H1 (cell line): ENCODE results near the gene SLMAP. TPM values are rescaled to one million over a fixed set of nuclear protein-coding genes. Genes with fewer than 3 reads are reported as not detected.

Source experiments
- CTCF ChIA-PET: fragments of 300-600 bp; sonication (Branson Sonifier 250); formaldehyde crosslinking; loops from one replicate; lab custom pipeline; 2021; ENCODE audit not compliant: partially characterized antibody; lab: Charles Lee
- POLR2A ChIA-PET: fragments of 300-600 bp; sonication (Branson Sonifier 250); formaldehyde crosslinking; loops from one replicate; lab custom pipeline; 2021; ENCODE audit warnings: inconsistent platforms; ENCODE audit not compliant: partially characterized antibody; lab: Charles Lee
- DNase-seq, 2 experiments: peaks; one replicate each; pipeline versions ENCODE4 v3.0.0 to v3.0.0-alpha.2; 2010 to 2022; ENCODE audit warnings: low spot score in 2 of 2, low read depth in 1 of 2, mixed read lengths in 1 of 2
- FAIRE-seq: peaks from 2 replicates; lab custom pipeline; 2011; peaks lifted over from hg19 to GRCh38; lab: Jason Lieb, UNC
- H2AFZ ChIP-seq: 2 replicates; pipeline ENCODE4 v1.8.1; 2012; ENCODE audit warnings: low read length, inconsistent platforms
- H2AK5ac ChIP-seq: 2 replicates; pipeline ENCODE4 v1.6.1; 2013; ENCODE audit warnings: low read depth, low read length
- H2BK120ac ChIP-seq: replicated peaks from 2 replicates; pipeline ENCODE3; 2013; ENCODE audit warnings: low read depth, low read length, inconsistent platforms
- H2BK12ac ChIP-seq: 2 replicates; pipeline ENCODE4 v1.6.1; 2013; ENCODE audit warnings: low read depth, low read length
- H2BK15ac ChIP-seq: 2 replicates; pipeline ENCODE4 v1.6.1; 2013; ENCODE audit warnings: low read length
- H2BK20ac ChIP-seq: 2 replicates; pipeline ENCODE4 v1.6.1; 2013; ENCODE audit warnings: low read length
- H2BK5ac ChIP-seq: 2 replicates; pipeline ENCODE4 v1.6.1; 2013; ENCODE audit warnings: low read depth, low read length
- H3K14ac ChIP-seq: 2 replicates; pipeline ENCODE4 v1.6.1; 2013; ENCODE audit warnings: inconsistent platforms; ENCODE audit not compliant: insufficient read length
- H3K18ac ChIP-seq: 2 replicates; pipeline ENCODE4 v1.6.1; 2013; ENCODE audit warnings: low read length; ENCODE audit errors: extremely low read depth
- H3K23ac ChIP-seq: 2 replicates; pipeline ENCODE4 v1.6.1; 2013; ENCODE audit warnings: inconsistent platforms; ENCODE audit not compliant: insufficient read length
- H3K23me2 ChIP-seq: 2 replicates; pipeline ENCODE4 v1.6.1; 2013; ENCODE audit warnings: low read depth, low read length
- H3K27ac ChIP-seq: 2 replicates; pipeline ENCODE4 v1.6.1; 2011; ENCODE audit warnings: low read depth, low read length, inconsistent platforms
- H3K27me3 ChIP-seq, 4 experiments: replicated peaks in 1 of 4; 1 replicate in 1 of 4; 2 replicates in 3 of 4; pipeline versions ENCODE4 v1.6.1 to v1.8.1; 2011 to 2013; ENCODE audit warnings: low read length in 3 of 4, mild to moderate bottlenecking in 3 of 4, inconsistent platforms in 2 of 4, mixed read lengths in 2 of 4, moderate library complexity in 1 of 4; ENCODE audit not compliant: control insufficient read depth in 3 of 4, insufficient read depth in 3 of 4; ENCODE audit errors: extremely low read depth in 1 of 4
- H3K36me3 ChIP-seq, 4 experiments: 2 replicates each; pipeline versions ENCODE4 v1.6.1 to v1.8.1; 2011 to 2013; ENCODE audit warnings: mild to moderate bottlenecking in 4 of 4, low read length in 3 of 4, moderate library complexity in 2 of 4, control low read depth in 1 of 4, inconsistent platforms in 1 of 4; ENCODE audit not compliant: insufficient read depth in 4 of 4, control insufficient read depth in 2 of 4
- H3K4ac ChIP-seq: replicated peaks from 2 replicates; pipeline ENCODE3; 2013; ENCODE audit warnings: low read length, low read depth, mixed read lengths, inconsistent platforms; ENCODE audit not compliant: insufficient read length
- H3K4me1 ChIP-seq, 4 experiments: replicated peaks in 1 of 4; 1 replicate in 1 of 4; 2 replicates in 3 of 4; pipeline versions ENCODE4 v1.6.1 to v1.8.1; 2011 to 2013; ENCODE audit warnings: low read length in 3 of 4, inconsistent platforms in 2 of 4, mixed read lengths in 1 of 4; ENCODE audit not compliant: insufficient read depth in 4 of 4, control insufficient read depth in 3 of 4
- H3K4me2 ChIP-seq, 2 experiments: 2 replicates each; pipeline versions ENCODE4 v1.6.1 to v1.8.1; 2011 to 2013; ENCODE audit warnings: low read depth in 2 of 2, low read length in 2 of 2, control low read depth in 1 of 2, inconsistent platforms in 1 of 2, mild to moderate bottlenecking in 1 of 2; ENCODE audit not compliant: insufficient read depth in 1 of 2
- H3K4me3 ChIP-seq, 4 experiments: fragments of 200-600, 300-600 bp in 1 of 4; sonication (generic), shearing (Covaris generic), sonication (Bioruptor Twin) in 1 of 4; 2 replicates each; pipeline versions ENCODE4 v1.5.1 to v1.8.1; 2011 to 2016; ENCODE audit warnings: low read length in 4 of 4, low read depth in 3 of 4, control low read depth in 2 of 4, inconsistent platforms in 2 of 4, mild to moderate bottlenecking in 2 of 4, mixed read lengths in 1 of 4, moderate library complexity in 1 of 4; ENCODE audit not compliant: insufficient read depth in 2 of 4; ENCODE audit errors: extremely low read depth in 1 of 4
- H3K56ac ChIP-seq: replicated peaks from 2 replicates; pipeline ENCODE3; 2013; ENCODE audit warnings: low read depth, mild to moderate bottlenecking, mixed read lengths, low read length, inconsistent platforms; ENCODE audit not compliant: insufficient read length
- H3K79me1 ChIP-seq: 2 replicates; pipeline ENCODE4 v1.6.1; 2013; ENCODE audit warnings: low read depth, low read length, control low read depth
- H3K79me2 ChIP-seq, 2 experiments: 2 replicates each; pipeline versions ENCODE4 v1.6.1 to v1.8.1; 2012 to 2013; ENCODE audit warnings: low read length in 2 of 2, mild to moderate bottlenecking in 2 of 2, inconsistent platforms in 1 of 2; ENCODE audit not compliant: insufficient read depth in 2 of 2, control insufficient read depth in 1 of 2
- H3K9ac ChIP-seq, 4 experiments: replicated peaks in 1 of 4; 1 replicate in 1 of 4; 2 replicates in 3 of 4; pipeline versions ENCODE4 v1.6.1 to v1.8.1; 2011 to 2013; ENCODE audit warnings: low read depth in 3 of 4, low read length in 3 of 4, control low read depth in 2 of 4, mild to moderate bottlenecking in 2 of 4, moderate library complexity in 2 of 4, inconsistent platforms in 1 of 4; ENCODE audit errors: extremely low read depth in 1 of 4
- H3K9me3 ChIP-seq, 2 experiments: 2 replicates each; pipeline versions ENCODE4 v1.6.1 to v1.8.1; 2012 to 2013; ENCODE audit warnings: mild to moderate bottlenecking in 2 of 2, moderate library complexity in 2 of 2, control low read depth in 1 of 2, inconsistent platforms in 1 of 2, low read depth in 1 of 2, low read length in 1 of 2, mixed read lengths in 1 of 2; ENCODE audit not compliant: insufficient read depth in 2 of 2
- H4K20me1 ChIP-seq, 2 experiments: replicated peaks in 1 of 2; 2 replicates each; pipeline versions ENCODE3 to v1.8.1; 2011 to 2013; ENCODE audit warnings: inconsistent platforms in 2 of 2, low read length in 2 of 2, mild to moderate bottlenecking in 1 of 2; ENCODE audit not compliant: insufficient read depth in 2 of 2, control insufficient read depth in 1 of 2
- H4K5ac ChIP-seq: 2 replicates; pipeline ENCODE4 v1.6.1; 2013; ENCODE audit warnings: low read length, low read depth, mixed read lengths, inconsistent platforms; ENCODE audit not compliant: insufficient read length
- H4K8ac ChIP-seq: 2 replicates; pipeline ENCODE4 v1.8.0; 2013; ENCODE audit warnings: mild to moderate bottlenecking, moderate library complexity, low read length, inconsistent platforms; ENCODE audit not compliant: insufficient read depth; ENCODE audit errors: extremely low read depth
- H4K91ac ChIP-seq: replicated peaks from 2 replicates; pipeline ENCODE3; 2013; ENCODE audit warnings: low read length, mixed read lengths, inconsistent platforms; ENCODE audit not compliant: insufficient read length
- ASH2L ChIP-seq: fragments of 200-600, 300-600 bp; sonication (generic); IDR thresholded peaks from one replicate; pipeline ENCODE4 v1.7.1; 2017; ENCODE audit warnings: low read length
- CTBP2 ChIP-seq: IDR thresholded peaks from 2 replicates; pipeline ENCODE4 v1.7.0; 2011; ENCODE audit warnings: borderline replicate concordance, mild to moderate bottlenecking, moderate library complexity, mixed read lengths, low read length; ENCODE audit not compliant: insufficient read depth, insufficient read length
- E2F6 ChIP-seq: IDR thresholded peaks from 2 replicates; pipeline ENCODE4 v1.6.1; 2012; ENCODE audit warnings: inconsistent platforms
- GTF2F1 ChIP-seq: IDR thresholded peaks from 2 replicates; pipeline ENCODE4 v1.6.1; 2012; ENCODE audit warnings: low read depth, low read length, improper control_type of control experiment, borderline replicate concordance
- KDM1A ChIP-seq: fragments of 200-600, 300-600 bp; sonication (generic); IDR thresholded peaks from 2 replicates; pipeline ENCODE4 v1.7.1; 2016; ENCODE audit warnings: mild to moderate bottlenecking, low read length, borderline replicate concordance
- RAD21 ChIP-seq, 2 experiments: IDR thresholded peaks in 1 of 2; conservative IDR thresholded peaks in 1 of 2; 2 replicates each; pipeline ENCODE4 v1.6.1; 2011; ENCODE audit warnings: low read depth in 2 of 2, low read length in 2 of 2, improper control_type of control experiment in 1 of 2, inconsistent platforms in 1 of 2, mild to moderate bottlenecking in 1 of 2, moderate library complexity in 1 of 2
- SP1 ChIP-seq: IDR thresholded peaks from 2 replicates; pipeline ENCODE4 v1.6.1; 2011; ENCODE audit warnings: low read depth, low read length
- YY1 ChIP-seq: IDR thresholded peaks from 2 replicates; pipeline ENCODE4 v1.6.1; 2011; ENCODE audit warnings: low read depth, mild to moderate bottlenecking, low read length
- ZNF274 ChIP-seq: IDR thresholded peaks from 2 replicates; pipeline ENCODE4 v1.7.0; 2012; ENCODE audit warnings: low read length, borderline replicate concordance; ENCODE audit errors: extremely low read depth
- WGBS, 2 experiments: shearing (Covaris generic) in 1 of 2; methylation state at CpG; one replicate each; pipeline versions ENCODE4 v1.1.6 to v1.1.7; 2013 to 2015; ENCODE audit warnings: low lambda C conversion rate in 2 of 2, mixed read lengths in 2 of 2, inconsistent platforms in 1 of 2, low coverage in 1 of 2, missing lambda C conversion rate in 1 of 2; ENCODE audit not compliant: insufficient replicate concordance in 2 of 2, insufficient coverage in 1 of 2, insufficient read length in 1 of 2; ENCODE audit errors: extremely low coverage in 1 of 2, missing lambda C conversion rate in 1 of 2; 5-methylcytosine and 5-hydroxymethylcytosine counted together
- polyA plus RNA-seq, 7 experiments: library from polyadenylated mRNA; depleted of rRNA in 3 of 7; stranded (reverse) in 5 of 7; unstranded in 2 of 7; fragments of >200 nt in 5 of 7; fragments of 200-250 nt in 2 of 7; gene quantifications; 1 replicate in 5 of 7; 2 replicates in 1 of 7; 4 replicates in 1 of 7; pipeline versions ENCODE4 v1.2.1 to v1.2.3, GENCODE V29; 2011 to 2013; ENCODE audit warnings: missing spikeins in 2 of 7, mixed read lengths in 2 of 7
- total RNA-seq: library from RNA; stranded (reverse); fragmentation: NEBNext Ultra II Directional; extraction: Animal tissue kit (Norgen Biotek cat#: 25700); gene quantifications from 2 replicates; pipeline ENCODE4 v1.2.1, GENCODE V29; 2021

The SLMAP gene
- total and polyA plus RNA-seq, 2 of the 8 experiments (the other 6 are each of a cell fraction or from before 2014, with no cell fraction given): 13.6 to 70.4 TPM

GRCh38 chr3:57864853-57865252 is 108.7 kb downstream of the SLMAP start:
- Histone ChIP-seq H3K27ac (no peak overlapping the region), H3K4me2 (no peak overlapping the region), H3K36me3 (peaks cover 0 to 17% (median 2%) of the 10 kb centered on the region in 4 experiments; a peak in 5 of 8 replicates), H3K18ac (no peak overlapping the region), H2BK15ac (no peak overlapping the region), H2BK120ac (no peak overlapping the region), H3K79me1 (no peaks in the 10 kb centered on the region), H3K27me3 (no peaks in the 10 kb centered on the region), H3K14ac (no peak overlapping the region), H3K4me1 (no peaks in the 10 kb centered on the region), H3K23ac (no peak overlapping the region), H2BK20ac (no peak overlapping the region), H3K23me2 (no peaks in the 10 kb centered on the region), H3K56ac (no peak overlapping the region), H3K4ac (no peak overlapping the region), H2AFZ (no peak overlapping the region), H3K79me2 (no peaks in the 10 kb centered on the region), H4K5ac (no peak overlapping the region), H3K9me3 (no peaks in the 10 kb centered on the region), H3K9ac (no peak overlapping the region), H4K20me1 (no peaks in the 10 kb centered on the region), H4K8ac (no peak overlapping the region)
- 65% methylated on average over 1 of the region's 1 CpG; no CpG with 5 or more reads in 1 of the 2 experiments for WGBS, 2 experiments
- POLR2A ChIA-PET: no interaction called here
- TF ChIP-seq KDM1A: no peak
- no peak for TF ChIP-seq E2F6
- no peak for TF ChIP-seq ASH2L
- no peak for TF ChIP-seq SP1
- TF ChIP-seq ZNF274: no peak
- no peak for TF ChIP-seq YY1
- peak; percentile 24 to 27; a peak in 3 of 4 replicates for TF ChIP-seq RAD21 (IDR thresholded peaks at IDR 0.05 in 1 of 2, conservative IDR thresholded peaks at IDR 0.05 in 1 of 2; ENCODE audit: low read depth in 2 of 2, low read length in 2 of 2)
- TF ChIP-seq CTBP2: no peak
- TF ChIP-seq GTF2F1: no peak
- TF ChIP-seq, all 59 proteins: peak for 1
- Histone ChIP-seq H3K4me3 (no peak overlapping the region), H2AK5ac (no peak overlapping the region), H4K91ac (no peak overlapping the region), H2BK5ac (no peak overlapping the region), H2BK12ac (no peak overlapping the region)
- no peak for FAIRE-seq
- CTCF ChIA-PET: interaction anchor here (0.5 to 1.0 kb wide), 7 partner anchors 21 to 751 kb away, joined by 3 to 6 read pairs (median 3); no protein-coding TSS in a partner anchor
- DNase-seq: no peak
